SK-N-SH treated with all-trans-retinoic acid at 6 μM for 48 hours (cell line): ENCODE measurements around the gene HADHA.

Source experiments
- ARNTL ChIP-seq: fragments of 450-650 bp; formaldehyde crosslinking; IDR thresholded peaks from 2 replicates; pipeline ENCODE4 v1.5.0; 2020; ENCODE audit warnings: low read depth, mild to moderate bottlenecking, moderate library complexity, borderline replicate concordance
- BACH2 ChIP-seq: fragments of 250-450 bp; sonication (Bioruptor Pico); IDR thresholded peaks from 2 replicates; pipeline ENCODE4 v1.9.0; 2021; ENCODE audit warnings: mild to moderate bottlenecking, borderline replicate concordance
- CREB5 ChIP-seq: fragments of 250-450 bp; sonication (Bioruptor Pico); IDR thresholded peaks from 2 replicates; pipeline ENCODE4 v1.5.1; 2020; ENCODE audit warnings: low read depth, mild to moderate bottlenecking, moderate library complexity
- ISL1 ChIP-seq: fragments of 250-450 bp; sonication (Bioruptor Pico); IDR thresholded peaks from 2 replicates; pipeline ENCODE4 v2.1.2; 2022; ENCODE audit warnings: mild to moderate bottlenecking, moderate library complexity
- TCF4 ChIP-seq: fragments of 250-450 bp; sonication (Bioruptor Pico); IDR thresholded peaks from 2 replicates; pipeline ENCODE4 v1.8.0; 2021; ENCODE audit warnings: mild to moderate bottlenecking, moderate library complexity, borderline replicate concordance
- TOX ChIP-seq: fragments of 250-450 bp; sonication (Bioruptor Pico); IDR thresholded peaks from 2 replicates; pipeline ENCODE4 v1.8.0; 2021; ENCODE audit warnings: mild to moderate bottlenecking, moderate library complexity, borderline replicate concordance
- ZFP3 ChIP-seq: fragments of 250-450 bp; sonication (Bioruptor Pico); IDR thresholded peaks from 2 replicates; pipeline ENCODE4 v1.5.0; 2020; ENCODE audit warnings: mild to moderate bottlenecking, moderate library complexity
- TF ChIP-seq, protein P1 (sequence below): fragments of 250-450 bp; sonication (Bioruptor Pico); IDR thresholded peaks from 2 replicates; pipeline ENCODE4 v1.8.0; 2020; ENCODE audit warnings: mild to moderate bottlenecking, moderate library complexity, borderline replicate concordance

DNA sequence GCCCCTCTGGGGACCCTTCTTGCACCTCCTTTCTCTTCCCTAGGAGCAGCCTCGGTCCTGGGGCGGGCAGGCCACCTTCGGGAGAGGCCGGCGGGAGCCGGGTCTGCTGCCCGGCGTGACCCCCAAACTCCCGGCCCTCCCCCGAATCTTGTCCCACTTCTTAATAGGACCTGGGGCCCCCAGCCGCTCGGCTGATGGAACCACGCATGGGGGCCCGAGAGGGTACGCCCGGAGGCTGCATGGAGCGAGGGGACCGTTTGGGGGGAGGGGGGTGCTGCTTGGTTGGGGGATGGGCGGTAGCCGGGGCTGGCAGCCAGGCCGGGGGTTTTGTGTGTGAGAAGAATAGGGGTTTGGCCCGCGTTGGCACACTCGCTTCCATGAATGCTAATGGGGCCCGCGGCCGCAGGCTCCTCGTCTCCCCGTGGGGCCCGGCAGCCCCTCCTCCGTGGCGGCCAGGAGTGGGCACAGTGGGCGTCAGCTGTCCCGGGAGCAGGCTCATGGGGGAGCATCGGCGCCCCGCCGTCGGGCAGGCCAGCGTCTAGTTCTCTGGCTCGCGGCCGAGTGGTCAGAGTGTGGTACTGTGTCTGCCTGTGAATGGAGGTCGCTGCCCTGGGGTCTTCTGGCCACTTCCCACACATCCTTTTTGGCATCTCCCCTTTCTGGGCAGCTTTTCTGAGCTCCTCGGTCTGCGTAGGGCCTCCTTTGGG is 70.5 kb downstream of the HADHA start:
- TF ChIP-seq, protein P1, sequence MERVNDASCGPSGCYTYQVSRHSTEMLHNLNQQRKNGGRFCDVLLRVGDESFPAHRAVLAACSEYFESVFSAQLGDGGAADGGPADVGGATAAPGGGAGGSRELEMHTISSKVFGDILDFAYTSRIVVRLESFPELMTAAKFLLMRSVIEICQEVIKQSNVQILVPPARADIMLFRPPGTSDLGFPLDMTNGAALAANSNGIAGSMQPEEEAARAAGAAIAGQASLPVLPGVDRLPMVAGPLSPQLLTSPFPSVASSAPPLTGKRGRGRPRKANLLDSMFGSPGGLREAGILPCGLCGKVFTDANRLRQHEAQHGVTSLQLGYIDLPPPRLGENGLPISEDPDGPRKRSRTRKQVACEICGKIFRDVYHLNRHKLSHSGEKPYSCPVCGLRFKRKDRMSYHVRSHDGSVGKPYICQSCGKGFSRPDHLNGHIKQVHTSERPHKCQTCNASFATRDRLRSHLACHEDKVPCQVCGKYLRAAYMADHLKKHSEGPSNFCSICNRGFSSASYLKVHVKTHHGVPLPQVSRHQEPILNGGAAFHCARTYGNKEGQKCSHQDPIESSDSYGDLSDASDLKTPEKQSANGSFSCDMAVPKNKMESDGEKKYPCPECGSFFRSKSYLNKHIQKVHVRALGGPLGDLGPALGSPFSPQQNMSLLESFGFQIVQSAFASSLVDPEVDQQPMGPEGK = no peak
- no peak for TF ChIP-seq ARNTL (CRISPR knock-in tag)
- no peak for TF ChIP-seq ZFP3
- no peak for TF ChIP-seq TOX (CRISPR knock-in tag)
- TF ChIP-seq TCF4 (CRISPR knock-in tag) = no peak
- TF ChIP-seq CREB5 (CRISPR knock-in tag) = no peak
- no peak for TF ChIP-seq BACH2 (CRISPR knock-in tag)
- no peak for TF ChIP-seq ISL1 (CRISPR knock-in tag)
